A549 (cell line): ENCODE data around the gene ZGPAT. TPM values are rescaled to one million over a fixed set of nuclear protein-coding genes. Genes with fewer than 3 reads are reported as not detected.

ENCODE experiments used
- ATAC-seq, 2 experiments: fragments of 200-7000 bp in 1 of 2; fragments of >200 bp in 1 of 2; cut with Nextera tagmentation in 1 of 2; cut with Tn5 transposase in 1 of 2; 3 replicates each; pipeline versions ENCODE4 v1.8.0 to v1.9.1; 2018 to 2020; ENCODE audit warnings: mild to moderate bottlenecking in 1 of 2, moderate library complexity in 1 of 2
- CTCF ChIA-PET: fragments of 300-600 bp; sonication (Branson Sonifier 250); formaldehyde crosslinking; extraction: SDS; loops from one replicate; lab custom pipeline; 2021; ENCODE audit warnings: antibody characterized with exemption, inconsistent platforms; lab: Yijun Ruan, JAX
- POLR2A ChIA-PET: fragments of 350-600 bp; formaldehyde crosslinking; extraction: SDS; loops from one replicate; lab custom pipeline; 2021; ENCODE audit warnings: antibody characterized with exemption, inconsistent platforms; lab: Yijun Ruan, JAX
- DNase-seq, 2 experiments: peaks; one replicate each; pipeline versions ENCODE4 v3.0.0 to v3.0.0-alpha.2; 2011 to 2016; ENCODE audit warnings: low read depth in 1 of 2, low spot score in 1 of 2
- FAIRE-seq: peaks from 2 replicates; lab custom pipeline; 2011; peaks lifted over from hg19 to GRCh38; lab: Jason Lieb, UNC
- H3K27ac ChIP-seq, 2 experiments: fragments of >200 bp; sonication (Bioruptor Twin); formaldehyde crosslinking; 3 replicates each; pipeline ENCODE4 v1.5.1; 2016 to 2017
- H3K4me1 ChIP-seq: fragments of >200 bp; sonication (Bioruptor Twin); formaldehyde crosslinking; 3 replicates; pipeline ENCODE4 v1.6.1; 2016
- H3K4me2 ChIP-seq: fragments of >200 bp; sonication (Bioruptor Twin); formaldehyde crosslinking; 3 replicates; pipeline ENCODE4 v1.6.1; 2016
- H3K4me3 ChIP-seq: fragments of >200 bp; sonication (Bioruptor Twin); formaldehyde crosslinking; 3 replicates; pipeline ENCODE4 v1.5.1; 2016
- H3K9me3 ChIP-seq: fragments of >200 bp; sonication (Bioruptor Twin); formaldehyde crosslinking; 3 replicates; pipeline ENCODE4 v1.6.1; 2016
- BCL3 ChIP-seq: fragments of >200 bp; sonication (Bioruptor Twin); formaldehyde crosslinking; IDR thresholded peaks from 3 replicates; pipeline ENCODE4 v1.6.1; 2016
- BHLHE40 ChIP-seq: IDR thresholded peaks from 2 replicates; pipeline ENCODE4 v1.6.1; 2012; ENCODE audit warnings: low read depth, low read length, inconsistent platforms
- CBX2 ChIP-seq: fragments of 200-600 bp; sonication (generic); IDR thresholded peaks from 2 replicates; pipeline ENCODE4 v1.6.1; 2016; ENCODE audit warnings: low read depth, mild to moderate bottlenecking, borderline replicate concordance
- CHD2 ChIP-seq: fragments of 150-350 bp; IDR thresholded peaks from 2 replicates; pipeline ENCODE4 v1.6.1; 2014; ENCODE audit warnings: low read length; ENCODE audit not compliant: partially characterized antibody
- CTCF ChIP-seq: fragments of >200 bp; sonication (Bioruptor Twin); formaldehyde crosslinking; IDR thresholded peaks from 3 replicates; pipeline ENCODE4 v1.5.1; 2016
- EHF ChIP-seq: fragments of 250-450 bp; sonication (Bioruptor Pico); IDR thresholded peaks from 2 replicates; pipeline ENCODE4 v1.5.0; 2020; ENCODE audit warnings: mild to moderate bottlenecking
- EHMT2 ChIP-seq: fragments of 200-600 bp; sonication (generic); IDR thresholded peaks from 2 replicates; pipeline ENCODE4 v1.6.1; 2016; ENCODE audit warnings: antibody characterized with exemption, low read depth, mild to moderate bottlenecking, moderate library complexity
- ELK1 ChIP-seq: fragments of 150-350 bp; IDR thresholded peaks from 2 replicates; pipeline ENCODE4 v1.6.1; 2014; ENCODE audit warnings: low read depth, mild to moderate bottlenecking, low read length
- EP300 ChIP-seq, 2 experiments: fragments of >200 bp; sonication (Bioruptor Twin); formaldehyde crosslinking; IDR thresholded peaks; 2 replicates in 1 of 2; 3 replicates in 1 of 2; pipeline ENCODE4 v1.6.1; 2016 to 2017
- FOXS1 ChIP-seq: fragments of 250-450 bp; sonication (Bioruptor Pico); IDR thresholded peaks from 2 replicates; pipeline ENCODE4 v1.5.0; 2020; ENCODE audit warnings: mild to moderate bottlenecking, moderate library complexity
- HES2 ChIP-seq: fragments of >200 bp; sonication (Bioruptor Twin); formaldehyde crosslinking; IDR thresholded peaks from 2 replicates; pipeline ENCODE4 v1.6.1; 2016
- HEYL ChIP-seq: fragments of 250-450 bp; sonication (Bioruptor Pico); IDR thresholded peaks from 2 replicates; pipeline ENCODE4 v1.8.0; 2021; ENCODE audit warnings: mild to moderate bottlenecking, moderate library complexity
- HOXB13 ChIP-seq: fragments of 250-450 bp; sonication (Bioruptor Pico); IDR thresholded peaks from 2 replicates; pipeline ENCODE4 v1.5.0; 2020; ENCODE audit warnings: low read depth, mild to moderate bottlenecking, moderate library complexity
- JUNB ChIP-seq: fragments of >200 bp; sonication (Bioruptor Twin); formaldehyde crosslinking; IDR thresholded peaks from 2 replicates; pipeline ENCODE4 v1.6.1; 2016
- NFE2L2 ChIP-seq: fragments of 150-350 bp; conservative IDR thresholded peaks from 2 replicates; pipeline ENCODE4 v1.6.1; 2014; ENCODE audit warnings: low read length
- NPAS2 ChIP-seq: fragments of 250-450 bp; sonication (Bioruptor Pico); IDR thresholded peaks from 2 replicates; pipeline ENCODE4 v1.8.0; 2022; ENCODE audit warnings: mild to moderate bottlenecking, moderate library complexity, borderline replicate concordance
- POLR2A ChIP-seq: IDR thresholded peaks from 2 replicates; pipeline ENCODE4 v1.6.1; 2012; ENCODE audit warnings: mild to moderate bottlenecking, low read length
- RAD21 ChIP-seq, 2 experiments: fragments of >200 bp in 1 of 2; sonication (Bioruptor Twin) in 1 of 2; formaldehyde crosslinking in 1 of 2; IDR thresholded peaks in 1 of 2; conservative IDR thresholded peaks in 1 of 2; 2 replicates in 1 of 2; 3 replicates in 1 of 2; pipeline ENCODE4 v1.6.1; 2012 to 2018; ENCODE audit warnings: inconsistent platforms in 1 of 2
- RCOR1 ChIP-seq: fragments of 150-350 bp; IDR thresholded peaks from 2 replicates; pipeline ENCODE4 v1.6.1; 2014; ENCODE audit warnings: antibody characterized with exemption, low read length, low read depth
- RFX5 ChIP-seq: fragments of 450-650 bp; IDR thresholded peaks from 2 replicates; pipeline ENCODE4 v1.7.1; 2014; ENCODE audit warnings: antibody characterized with exemption, mild to moderate bottlenecking, moderate library complexity
- SREBF2 ChIP-seq: fragments of 450-650 bp; IDR thresholded peaks from 2 replicates; pipeline ENCODE4 v1.6.1; 2014; ENCODE audit warnings: mild to moderate bottlenecking, moderate library complexity
- TFCP2L1 ChIP-seq: fragments of 250-450 bp; sonication (Bioruptor Pico); IDR thresholded peaks from 2 replicates; pipeline ENCODE4 v1.5.0; 2021; ENCODE audit warnings: mild to moderate bottlenecking
- USF2 ChIP-seq: fragments of 450-650 bp; IDR thresholded peaks from 2 replicates; pipeline ENCODE4 v1.6.1; 2014; ENCODE audit warnings: antibody characterized with exemption
- WGBS: methylation state at CpG from one replicate; pipeline ENCODE4 v1.1.6; 2017; ENCODE audit errors: missing lambda C conversion rate; 5-methylcytosine and 5-hydroxymethylcytosine counted together
- polyA plus RNA-seq, 4 experiments: library from polyadenylated mRNA; depleted of rRNA in 3 of 4; stranded (reverse); fragments of >200 nt; fragmentation: RNase III in 1 of 4; extraction: RNeasy Plus Mini Kit Qiagen cat#74134 plus additional on column Dnase treatment in 1 of 4; gene quantifications; 2 replicates in 3 of 4; 3 replicates in 1 of 4; pipeline ENCODE4 v1.2.3, GENCODE V29; 2011 to 2017
- TF ChIP-seq, protein P1 (sequence below): IDR thresholded peaks from 2 replicates; pipeline ENCODE4 v1.6.1; 2012; ENCODE audit warnings: low read depth, borderline replicate concordance
- TF ChIP-seq, protein P2 (sequence below): IDR thresholded peaks from 2 replicates; pipeline ENCODE4 v1.6.1; 2012
- TF ChIP-seq, protein P3 (sequence below): fragments of 200-600 bp; sonication (generic); IDR thresholded peaks from 2 replicates; pipeline ENCODE4 v1.6.1; 2016; ENCODE audit warnings: antibody characterized with exemption, mild to moderate bottlenecking, moderate library complexity

The ZGPAT gene
- polyA plus RNA-seq, 2 of the 4 experiments (the other 2 are of a cell fraction), result 9.5 to 23.9 TPM

GRCh38 chr20:63733117-63733516 is 25.3 kb downstream of the ZGPAT start:
- FAIRE-seq, result no peak
- H3K4me1 ChIP-seq, result no peaks in the 10 kb centered on the region
- TF ChIP-seq HOXB13 (CRISPR knock-in tag), result no peak
- no peak for TF ChIP-seq RFX5
- no peak for TF ChIP-seq TFCP2L1 (CRISPR knock-in tag)
- TF ChIP-seq RAD21 (conservative IDR thresholded peaks at IDR 0.05 in 1 of 2, IDR thresholded peaks at IDR 0.05 in 1 of 2), result no peak
- TF ChIP-seq FOXS1 (CRISPR knock-in tag), result no peak
- no peak for TF ChIP-seq BCL3
- TF ChIP-seq, protein P1, sequence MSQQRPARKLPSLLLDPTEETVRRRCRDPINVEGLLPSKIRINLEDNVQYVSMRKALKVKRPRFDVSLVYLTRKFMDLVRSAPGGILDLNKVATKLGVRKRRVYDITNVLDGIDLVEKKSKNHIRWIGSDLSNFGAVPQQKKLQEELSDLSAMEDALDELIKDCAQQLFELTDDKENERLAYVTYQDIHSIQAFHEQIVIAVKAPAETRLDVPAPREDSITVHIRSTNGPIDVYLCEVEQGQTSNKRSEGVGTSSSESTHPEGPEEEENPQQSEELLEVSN, result no peak
- TF ChIP-seq CHD2, result no peak
- TF ChIP-seq HES2, result no peak
- no peak for TF ChIP-seq NFE2L2
- no peak overlapping the region for H3K4me2 ChIP-seq
- H3K4me3 ChIP-seq, result no peak overlapping the region
- no peak for ATAC-seq
- no peak for DNase-seq
- CTCF ChIA-PET, result no interaction called here
- no peaks in the 10 kb centered on the region for H3K9me3 ChIP-seq
- POLR2A ChIA-PET, result no interaction called here
- 90% methylated on average over 9 of the region's 13 CpGs for WGBS
- no peak overlapping the region for H3K27ac ChIP-seq

GRCh38 chr20:63733579-63734081 is 25.8 kb downstream of the ZGPAT start:
- WGBS, result 95% methylated on average over 18 of the region's 18 CpGs
- CTCF ChIA-PET, result interaction anchor here (1.1 to 1.8 kb wide), 2 partner anchors 62 to 196 kb away, joined by 3 to 6 read pairs; partner anchors contain the start of gene PTK6
- TF ChIP-seq EP300 (IDR thresholded peaks at IDR 0.05) (no peak), POLR2A (no peak), CBX2 (no peak), RCOR1 (no peak), CHD2 (no peak), BHLHE40 (no peak), FOXS1 (CRISPR knock-in tag) (no peak), NPAS2 (CRISPR knock-in tag) (no peak), EHMT2 (no peak), CTCF (no peak), ELK1 (no peak), HEYL (CRISPR knock-in tag) (no peak), JUNB (no peak), RAD21 (conservative IDR thresholded peaks at IDR 0.05 in 1 of 2, IDR thresholded peaks at IDR 0.05 in 1 of 2) (no peak), USF2 (no peak), SREBF2 (no peak), EHF (CRISPR knock-in tag) (no peak)
- TF ChIP-seq, protein P2, sequence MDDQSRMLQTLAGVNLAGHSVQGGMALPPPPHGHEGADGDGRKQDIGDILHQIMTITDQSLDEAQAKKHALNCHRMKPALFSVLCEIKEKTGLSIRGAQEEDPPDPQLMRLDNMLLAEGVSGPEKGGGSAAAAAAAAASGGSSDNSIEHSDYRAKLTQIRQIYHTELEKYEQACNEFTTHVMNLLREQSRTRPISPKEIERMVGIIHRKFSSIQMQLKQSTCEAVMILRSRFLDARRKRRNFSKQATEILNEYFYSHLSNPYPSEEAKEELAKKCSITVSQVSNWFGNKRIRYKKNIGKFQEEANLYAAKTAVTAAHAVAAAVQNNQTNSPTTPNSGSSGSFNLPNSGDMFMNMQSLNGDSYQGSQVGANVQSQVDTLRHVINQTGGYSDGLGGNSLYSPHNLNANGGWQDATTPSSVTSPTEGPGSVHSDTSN, result no peak
- TF ChIP-seq, protein P3, sequence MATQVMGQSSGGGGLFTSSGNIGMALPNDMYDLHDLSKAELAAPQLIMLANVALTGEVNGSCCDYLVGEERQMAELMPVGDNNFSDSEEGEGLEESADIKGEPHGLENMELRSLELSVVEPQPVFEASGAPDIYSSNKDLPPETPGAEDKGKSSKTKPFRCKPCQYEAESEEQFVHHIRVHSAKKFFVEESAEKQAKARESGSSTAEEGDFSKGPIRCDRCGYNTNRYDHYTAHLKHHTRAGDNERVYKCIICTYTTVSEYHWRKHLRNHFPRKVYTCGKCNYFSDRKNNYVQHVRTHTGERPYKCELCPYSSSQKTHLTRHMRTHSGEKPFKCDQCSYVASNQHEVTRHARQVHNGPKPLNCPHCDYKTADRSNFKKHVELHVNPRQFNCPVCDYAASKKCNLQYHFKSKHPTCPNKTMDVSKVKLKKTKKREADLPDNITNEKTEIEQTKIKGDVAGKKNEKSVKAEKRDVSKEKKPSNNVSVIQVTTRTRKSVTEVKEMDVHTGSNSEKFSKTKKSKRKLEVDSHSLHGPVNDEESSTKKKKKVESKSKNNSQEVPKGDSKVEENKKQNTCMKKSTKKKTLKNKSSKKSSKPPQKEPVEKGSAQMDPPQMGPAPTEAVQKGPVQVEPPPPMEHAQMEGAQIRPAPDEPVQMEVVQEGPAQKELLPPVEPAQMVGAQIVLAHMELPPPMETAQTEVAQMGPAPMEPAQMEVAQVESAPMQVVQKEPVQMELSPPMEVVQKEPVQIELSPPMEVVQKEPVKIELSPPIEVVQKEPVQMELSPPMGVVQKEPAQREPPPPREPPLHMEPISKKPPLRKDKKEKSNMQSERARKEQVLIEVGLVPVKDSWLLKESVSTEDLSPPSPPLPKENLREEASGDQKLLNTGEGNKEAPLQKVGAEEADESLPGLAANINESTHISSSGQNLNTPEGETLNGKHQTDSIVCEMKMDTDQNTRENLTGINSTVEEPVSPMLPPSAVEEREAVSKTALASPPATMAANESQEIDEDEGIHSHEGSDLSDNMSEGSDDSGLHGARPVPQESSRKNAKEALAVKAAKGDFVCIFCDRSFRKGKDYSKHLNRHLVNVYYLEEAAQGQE, result no peak
- TF ChIP-seq, all 56 proteins: peak for 0
- Histone ChIP-seq H3K4me2 (no peak overlapping the region), H3K4me3 (no peak overlapping the region), H3K27ac (no peak overlapping the region), H3K9me3 (no peaks in the 10 kb centered on the region), H3K4me1 (no peaks in the 10 kb centered on the region)
- no peak for FAIRE-seq
- no peak for ATAC-seq
- DNase-seq, result no peak
- POLR2A ChIA-PET, result no interaction called here
